Tracheal epithelial cell (primary cell): Measurements from ENCODE around the gene TNFRSF11A. TPM values are rescaled to one million over a fixed set of nuclear protein-coding genes. Genes with fewer than 3 reads are reported as not detected.

Source experiments
- total RNA-seq: library from RNA; depleted of rRNA; stranded (reverse); fragments of >200 nt; gene quantifications from 2 replicates; pipeline ENCODE4 v1.2.1, GENCODE V29; 2014

Gene TNFRSF11A
- total RNA-seq = 0.21 and 0.72 TPM in 2 replicates

GRCh38 chr18:62324917-62325805, at the start of gene TNFRSF11A:
TNFRSF11A (plus strand) TSS chr18:62325310; CDS start chr18:62325353, 43 bp downstream.

Other genes with a start within 250 kb of the TNFRSF11A start
- 47.1 and 48.0 TPM in 2 replicates for gene PIGN, start 138.3 kb upstream of the TNFRSF11A start, total RNA-seq
- 19.3 and 32.8 TPM in 2 replicates for gene RELCH, start 138.1 kb upstream of the TNFRSF11A start, total RNA-seq
- 10.6 and 13.4 TPM in 2 replicates for gene ZCCHC2, start 197.7 kb downstream of the TNFRSF11A start, total RNA-seq